ENCODE results near the gene TAGAP. TPM values are rescaled to one million over a fixed set of nuclear protein-coding genes. Genes with fewer than 3 reads are reported as not detected.
"Not testable (repeated sequence)": the region's sequence is repeated elsewhere in the genome, so short reads cannot be mapped to it uniquely, and the experiment has no call there.

Gene TAGAP
- total RNA-seq, 1 experiment from 2014 or later = 0.22 TPM

- Mint-ChIP-seq H3K4me1 (no peaks in the 10 kb centered on the region), H3K27me3 (ENCODE audit: low read depth) (no peaks in the 10 kb centered on the region), H3K27ac (no peak overlapping the region), H3K36me3 (no peaks in the 10 kb centered on the region), H3K9me3 (peaks cover 7% of the 10 kb centered on the region), H3K4me3 (no peak overlapping the region)
- ATAC-seq = no peak
- TF ChIP-seq ETV6 (CRISPR knock-in tag; IDR thresholded peaks at IDR 0.05) (no peak), E2F5 (CRISPR knock-in tag; IDR thresholded peaks at IDR 0.05) (no peak), SOX15 (CRISPR knock-in tag; IDR thresholded peaks at IDR 0.05) (no peak)
- ChIA-PET CTCF (interaction anchor here (1.2 to 2.2 kb wide), 2 partner anchors 9 to 98 kb away, joined by 3 to 5 read pairs; no protein-coding TSS in a partner anchor), POLR2A (interaction anchor here (0.7 kb wide), 1 partner anchor 13 kb away, joined by 7 read pairs; no protein-coding TSS in a partner anchor)
- no peak for DNase-seq (ENCODE audit: low spot score)
Observed at GRCh38 chr6:159012201-159012600, 32.6 kb downstream of the TAGAP start.

GRCh38 chr6:159010037-159010612 lies 34.7 kb downstream of the TAGAP start:
- POLR2A ChIA-PET = interaction anchor here (1.3 kb wide), 1 partner anchor 10 kb away, joined by 4 read pairs; the partner anchor contains the start of gene RSPH3

DNA sequence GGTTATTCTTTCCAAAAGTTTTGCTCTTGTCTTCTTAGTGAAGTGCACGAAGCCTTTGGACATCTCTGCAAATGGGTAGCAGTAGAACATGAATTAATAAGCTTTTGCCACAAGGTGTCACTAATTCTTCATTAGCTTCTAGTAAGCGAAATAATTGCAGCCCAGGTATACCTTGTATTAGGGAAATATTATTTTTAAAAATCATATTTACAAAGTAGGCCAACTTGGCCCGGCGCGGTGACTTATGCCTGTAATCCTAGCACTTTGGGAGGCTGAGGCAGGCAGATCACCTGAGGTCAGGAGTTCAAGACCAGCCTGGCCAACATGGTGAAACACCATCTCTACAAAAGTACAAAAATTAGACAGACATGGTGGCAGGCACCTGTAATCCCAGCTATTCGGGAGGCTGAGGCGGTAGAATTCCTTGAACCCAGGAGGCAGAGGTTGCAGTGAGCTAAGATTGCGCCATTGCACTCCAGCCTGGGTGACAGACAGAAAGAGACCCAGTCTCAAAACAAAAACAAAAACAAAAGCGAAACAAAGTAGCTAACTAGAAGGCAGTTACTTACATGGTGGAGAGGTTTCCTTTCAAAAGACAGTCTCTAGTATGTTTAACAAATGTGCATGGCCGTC lies 36.0 kb downstream of the TAGAP start:
- Mint-ChIP-seq H3K9me3 (no peaks in the 10 kb centered on the region), H3K4me3 (no peak overlapping the region), H3K27me3 (ENCODE audit: low read depth) (no peaks in the 10 kb centered on the region), H3K36me3 (no peaks in the 10 kb centered on the region), H3K27ac (no peak overlapping the region), H3K4me1 (no peaks in the 10 kb centered on the region)
- no peak for TF ChIP-seq ZNF425 (CRISPR knock-in tag; conservative IDR thresholded peaks at IDR 0.05)
- TF ChIP-seq ATF1 (CRISPR knock-in tag; IDR thresholded peaks at IDR 0.05) = no peak
- TF ChIP-seq, protein P1, sequence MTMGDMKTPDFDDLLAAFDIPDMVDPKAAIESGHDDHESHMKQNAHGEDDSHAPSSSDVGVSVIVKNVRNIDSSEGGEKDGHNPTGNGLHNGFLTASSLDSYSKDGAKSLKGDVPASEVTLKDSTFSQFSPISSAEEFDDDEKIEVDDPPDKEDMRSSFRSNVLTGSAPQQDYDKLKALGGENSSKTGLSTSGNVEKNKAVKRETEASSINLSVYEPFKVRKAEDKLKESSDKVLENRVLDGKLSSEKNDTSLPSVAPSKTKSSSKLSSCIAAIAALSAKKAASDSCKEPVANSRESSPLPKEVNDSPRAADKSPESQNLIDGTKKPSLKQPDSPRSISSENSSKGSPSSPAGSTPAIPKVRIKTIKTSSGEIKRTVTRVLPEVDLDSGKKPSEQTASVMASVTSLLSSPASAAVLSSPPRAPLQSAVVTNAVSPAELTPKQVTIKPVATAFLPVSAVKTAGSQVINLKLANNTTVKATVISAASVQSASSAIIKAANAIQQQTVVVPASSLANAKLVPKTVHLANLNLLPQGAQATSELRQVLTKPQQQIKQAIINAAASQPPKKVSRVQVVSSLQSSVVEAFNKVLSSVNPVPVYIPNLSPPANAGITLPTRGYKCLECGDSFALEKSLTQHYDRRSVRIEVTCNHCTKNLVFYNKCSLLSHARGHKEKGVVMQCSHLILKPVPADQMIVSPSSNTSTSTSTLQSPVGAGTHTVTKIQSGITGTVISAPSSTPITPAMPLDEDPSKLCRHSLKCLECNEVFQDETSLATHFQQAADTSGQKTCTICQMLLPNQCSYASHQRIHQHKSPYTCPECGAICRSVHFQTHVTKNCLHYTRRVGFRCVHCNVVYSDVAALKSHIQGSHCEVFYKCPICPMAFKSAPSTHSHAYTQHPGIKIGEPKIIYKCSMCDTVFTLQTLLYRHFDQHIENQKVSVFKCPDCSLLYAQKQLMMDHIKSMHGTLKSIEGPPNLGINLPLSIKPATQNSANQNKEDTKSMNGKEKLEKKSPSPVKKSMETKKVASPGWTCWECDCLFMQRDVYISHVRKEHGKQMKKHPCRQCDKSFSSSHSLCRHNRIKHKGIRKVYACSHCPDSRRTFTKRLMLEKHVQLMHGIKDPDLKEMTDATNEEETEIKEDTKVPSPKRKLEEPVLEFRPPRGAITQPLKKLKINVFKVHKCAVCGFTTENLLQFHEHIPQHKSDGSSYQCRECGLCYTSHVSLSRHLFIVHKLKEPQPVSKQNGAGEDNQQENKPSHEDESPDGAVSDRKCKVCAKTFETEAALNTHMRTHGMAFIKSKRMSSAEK (CRISPR knock-in tag; IDR thresholded peaks at IDR 0.05; ENCODE audit: borderline replicate concordance) = no peak
- TF ChIP-seq, protein P2, sequence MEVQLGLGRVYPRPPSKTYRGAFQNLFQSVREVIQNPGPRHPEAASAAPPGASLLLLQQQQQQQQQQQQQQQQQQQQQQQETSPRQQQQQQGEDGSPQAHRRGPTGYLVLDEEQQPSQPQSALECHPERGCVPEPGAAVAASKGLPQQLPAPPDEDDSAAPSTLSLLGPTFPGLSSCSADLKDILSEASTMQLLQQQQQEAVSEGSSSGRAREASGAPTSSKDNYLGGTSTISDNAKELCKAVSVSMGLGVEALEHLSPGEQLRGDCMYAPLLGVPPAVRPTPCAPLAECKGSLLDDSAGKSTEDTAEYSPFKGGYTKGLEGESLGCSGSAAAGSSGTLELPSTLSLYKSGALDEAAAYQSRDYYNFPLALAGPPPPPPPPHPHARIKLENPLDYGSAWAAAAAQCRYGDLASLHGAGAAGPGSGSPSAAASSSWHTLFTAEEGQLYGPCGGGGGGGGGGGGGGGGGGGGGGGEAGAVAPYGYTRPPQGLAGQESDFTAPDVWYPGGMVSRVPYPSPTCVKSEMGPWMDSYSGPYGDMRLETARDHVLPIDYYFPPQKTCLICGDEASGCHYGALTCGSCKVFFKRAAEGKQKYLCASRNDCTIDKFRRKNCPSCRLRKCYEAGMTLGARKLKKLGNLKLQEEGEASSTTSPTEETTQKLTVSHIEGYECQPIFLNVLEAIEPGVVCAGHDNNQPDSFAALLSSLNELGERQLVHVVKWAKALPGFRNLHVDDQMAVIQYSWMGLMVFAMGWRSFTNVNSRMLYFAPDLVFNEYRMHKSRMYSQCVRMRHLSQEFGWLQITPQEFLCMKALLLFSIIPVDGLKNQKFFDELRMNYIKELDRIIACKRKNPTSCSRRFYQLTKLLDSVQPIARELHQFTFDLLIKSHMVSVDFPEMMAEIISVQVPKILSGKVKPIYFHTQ (CRISPR knock-in tag; IDR thresholded peaks at IDR 0.05) = no peak
- ChIA-PET CTCF (interaction anchor here (0.5 to 6.1 kb wide), 24 partner anchors 9 to 349 kb away, joined by 3 to 82 read pairs (median 4); partner anchors contain the start of gene RSPH3), POLR2A (interaction anchor here (0.6 to 1.9 kb wide), 2 partner anchors 9 to 126 kb away, joined by 3 to 6 read pairs; partner anchors contain the start of gene RSPH3)
- DNase-seq (ENCODE audit: low spot score) = no peak
- 0 out of 2 replicates have a peak, but pooled peaks have one; percentile 41 for ATAC-seq

More at GRCh38 chr6:159010037-159010612, 34.7 kb downstream of the TAGAP start:
- CTCF ChIA-PET = interaction anchor here (0.7 to 6.1 kb wide), 8 partner anchors 10 to 291 kb away, joined by 3 to 82 read pairs (median 13); partner anchors contain the start of gene RSPH3
- not testable (repeated sequence) for ATAC-seq; H3K27me3 Mint-ChIP-seq (ENCODE audit: low read depth); H3K4me3 Mint-ChIP-seq; DNase-seq (ENCODE audit: low spot score); H3K36me3 Mint-ChIP-seq; H3K9me3 Mint-ChIP-seq; H3K27ac Mint-ChIP-seq; H3K4me1 Mint-ChIP-seq

All from WTC11 (cell line).